D721Med (cell line): ENCODE data around the gene RANBP3L.

Experiments
- DNase-seq: peaks from one replicate; pipeline ENCODE4 v3.0.0; 2011; ENCODE audit warnings: low spot score; ENCODE audit not compliant: insufficient read length
- FAIRE-seq: peaks from 2 replicates; lab custom pipeline; 2011; peaks lifted over from hg19 to GRCh38; lab: Jason Lieb, UNC
- CTCF ChIP-seq: IDR thresholded peaks from 2 replicates; pipeline ENCODE4 v1.5.1; 2012; ENCODE audit warnings: mild to moderate bottlenecking, control low read depth; ENCODE audit not compliant: insufficient read depth; ENCODE audit errors: missing control alignments

Gene RANBP3L

GRCh38 chr5:36242534-36243485, 58.9 kb downstream of the RANBP3L start:
- no peak for TF ChIP-seq CTCF
- no peak for DNase-seq
- no peak for FAIRE-seq

- DNase-seq (peak; percentile 74), FAIRE-seq (no peak)
- peak; percentile 49 for TF ChIP-seq CTCF
Observed at GRCh38 chr5:36241631-36242533, 59.8 kb downstream of the RANBP3L start, which contains the start of gene NADK2. Gene NADK2 (minus strand): TSS chr5:36241925. CDS start chr5:36241798, 127 bp downstream.

- no peak for FAIRE-seq
Observed at GRCh38 chr5:36240779-36241630, 60.7 kb downstream of the RANBP3L start.

GRCh38 chr5:36239370-36240293, 62.1 kb downstream of the RANBP3L start:
- no peak for FAIRE-seq
- no peak for DNase-seq
- no peak for TF ChIP-seq CTCF

More at GRCh38 chr5:36240779-36241630, 60.7 kb downstream of the RANBP3L start:
- DNase-seq: no peak
- TF ChIP-seq CTCF: no peak

- TF ChIP-seq CTCF: no peak
- DNase-seq (no peak), FAIRE-seq (no peak)
Observed at GRCh38 chr5:36238502-36239295, 63.0 kb downstream of the RANBP3L start.
